Trophoblast cell (in vitro differentiated cells and primary cell): ENCODE measurements around the gene CUX1.
"Not testable (repeated sequence)": the region's sequence is repeated elsewhere in the genome, so short reads cannot be mapped to it uniquely, and the experiment has no call there.

ENCODE experiments used
- DNase-seq, 2 donors: peaks; one replicate each; pipeline ENCODE4 v3.0.0-alpha.2; 2016
- H2AFZ ChIP-seq: 2 replicates; pipeline ENCODE4 v1.6.1; 2013; ENCODE audit warnings: low read length, moderate library complexity, mild to moderate bottlenecking; ENCODE audit not compliant: insufficient read depth, poor library complexity
- H2AK5ac ChIP-seq: 2 replicates; pipeline ENCODE4 v1.6.1; 2013; ENCODE audit warnings: mild to moderate bottlenecking, low read length
- H2BK120ac ChIP-seq: 2 replicates; pipeline ENCODE4 v1.6.1; 2013; ENCODE audit warnings: low read length, mild to moderate bottlenecking, moderate library complexity; ENCODE audit not compliant: insufficient read depth, poor library complexity
- H2BK12ac ChIP-seq: 2 replicates; pipeline ENCODE4 v1.6.1; 2013; ENCODE audit warnings: mild to moderate bottlenecking, low read length, moderate library complexity
- H2BK5ac ChIP-seq: 2 replicates; pipeline ENCODE4 v1.6.1; 2013; ENCODE audit warnings: low read length, low read depth, moderate library complexity, mild to moderate bottlenecking; ENCODE audit not compliant: poor library complexity
- H3K14ac ChIP-seq: 2 replicates; pipeline ENCODE4 v1.6.1; 2013; ENCODE audit warnings: mild to moderate bottlenecking, low read length
- H3K18ac ChIP-seq: 2 replicates; pipeline ENCODE4 v1.6.1; 2013; ENCODE audit warnings: mild to moderate bottlenecking, low read length
- H3K23ac ChIP-seq: 2 replicates; pipeline ENCODE4 v1.6.1; 2013; ENCODE audit warnings: low read length
- H3K27ac ChIP-seq: 2 replicates; pipeline ENCODE4 v1.5.1; 2013; ENCODE audit warnings: low read depth, mild to moderate bottlenecking, inconsistent platforms, low read length, moderate library complexity
- H3K27me3 ChIP-seq: 2 replicates; pipeline ENCODE4 v1.6.1; 2013; ENCODE audit warnings: inconsistent platforms, mild to moderate bottlenecking, low read length, moderate library complexity; ENCODE audit not compliant: insufficient read depth
- H3K36me3 ChIP-seq, 2 experiments: 1 replicate in 1 of 2; 2 replicates in 1 of 2; pipeline ENCODE4 v1.6.1; 2013; ENCODE audit warnings: low read length in 2 of 2, mild to moderate bottlenecking in 2 of 2, moderate library complexity in 1 of 2; ENCODE audit not compliant: insufficient read depth in 2 of 2, control insufficient read depth in 1 of 2
- H3K4ac ChIP-seq: 2 replicates; pipeline ENCODE4 v1.6.1; 2013; ENCODE audit warnings: low read depth, mild to moderate bottlenecking, low read length, moderate library complexity
- H3K4me1 ChIP-seq, 2 experiments: 1 replicate in 1 of 2; 2 replicates in 1 of 2; pipeline ENCODE4 v1.6.1; 2013; ENCODE audit warnings: low read length in 2 of 2, mild to moderate bottlenecking in 2 of 2, moderate library complexity in 1 of 2; ENCODE audit not compliant: insufficient read depth in 2 of 2, control insufficient read depth in 1 of 2
- H3K4me2 ChIP-seq: 2 replicates; pipeline ENCODE4 v1.6.1; 2013; ENCODE audit warnings: inconsistent platforms, mild to moderate bottlenecking, low read length, moderate library complexity
- H3K4me3 ChIP-seq: 2 replicates; pipeline ENCODE4 v1.5.1; 2013; ENCODE audit warnings: mild to moderate bottlenecking, low read depth, low read length, inconsistent platforms
- H3K79me1 ChIP-seq: one replicate; pipeline ENCODE4 v1.6.1; 2013; ENCODE audit warnings: low read length
- H3K79me2 ChIP-seq: 2 replicates; pipeline ENCODE4 v1.6.1; 2013; ENCODE audit warnings: low read length, mild to moderate bottlenecking; ENCODE audit not compliant: control insufficient read depth, insufficient read depth, poor library complexity
- H3K9ac ChIP-seq: 2 replicates; pipeline ENCODE4 v1.6.1; 2013; ENCODE audit warnings: mild to moderate bottlenecking, low read length
- H3K9me3 ChIP-seq: 2 replicates; pipeline ENCODE4 v1.6.1; 2013; ENCODE audit warnings: low read depth, mild to moderate bottlenecking, control low read depth, inconsistent platforms, low read length; ENCODE audit not compliant: insufficient read depth
- H4K12ac ChIP-seq: 2 replicates; pipeline ENCODE4 v1.6.1; 2013; ENCODE audit warnings: low read depth, mild to moderate bottlenecking, low read length, moderate library complexity
- H4K8ac ChIP-seq: 2 replicates; pipeline ENCODE4 v1.6.1; 2013; ENCODE audit warnings: low read depth, mild to moderate bottlenecking, low read length, moderate library complexity
- H4K91ac ChIP-seq: one replicate; pipeline ENCODE4 v1.6.1; 2013; ENCODE audit warnings: low read depth, mild to moderate bottlenecking, low read length, moderate library complexity
- WGBS: extraction: QIAGEN DNeasy Blood & Tissue Kit; methylation state at CpG from one replicate; pipeline ENCODE4 v1.1.7; 2013; ENCODE audit warnings: missing lambda C conversion rate; ENCODE audit not compliant: insufficient read length, insufficient coverage; ENCODE audit errors: extremely low coverage; 5-methylcytosine and 5-hydroxymethylcytosine counted together

CUX1 gene

GRCh38 chr7:101798173-101798572 lies 19.3 kb upstream of the CUX1 start:
- H3K27ac ChIP-seq, H3K18ac ChIP-seq, H4K12ac ChIP-seq, H4K8ac ChIP-seq, H3K27me3 ChIP-seq, H2AFZ ChIP-seq, H3K36me3 ChIP-seq, DNase-seq, H3K4ac ChIP-seq, H2AK5ac ChIP-seq, H2BK120ac ChIP-seq, H3K79me1 ChIP-seq, H3K9ac ChIP-seq, H4K91ac ChIP-seq, H3K23ac ChIP-seq, H3K4me2 ChIP-seq, H3K14ac ChIP-seq, H3K4me1 ChIP-seq, H3K79me2 ChIP-seq, H2BK5ac ChIP-seq, H2BK12ac ChIP-seq, H3K9me3 ChIP-seq, H3K4me3 ChIP-seq: not testable (repeated sequence)
- no CpG with 5 or more reads among the region's 10 CpGs for WGBS

DNA sequence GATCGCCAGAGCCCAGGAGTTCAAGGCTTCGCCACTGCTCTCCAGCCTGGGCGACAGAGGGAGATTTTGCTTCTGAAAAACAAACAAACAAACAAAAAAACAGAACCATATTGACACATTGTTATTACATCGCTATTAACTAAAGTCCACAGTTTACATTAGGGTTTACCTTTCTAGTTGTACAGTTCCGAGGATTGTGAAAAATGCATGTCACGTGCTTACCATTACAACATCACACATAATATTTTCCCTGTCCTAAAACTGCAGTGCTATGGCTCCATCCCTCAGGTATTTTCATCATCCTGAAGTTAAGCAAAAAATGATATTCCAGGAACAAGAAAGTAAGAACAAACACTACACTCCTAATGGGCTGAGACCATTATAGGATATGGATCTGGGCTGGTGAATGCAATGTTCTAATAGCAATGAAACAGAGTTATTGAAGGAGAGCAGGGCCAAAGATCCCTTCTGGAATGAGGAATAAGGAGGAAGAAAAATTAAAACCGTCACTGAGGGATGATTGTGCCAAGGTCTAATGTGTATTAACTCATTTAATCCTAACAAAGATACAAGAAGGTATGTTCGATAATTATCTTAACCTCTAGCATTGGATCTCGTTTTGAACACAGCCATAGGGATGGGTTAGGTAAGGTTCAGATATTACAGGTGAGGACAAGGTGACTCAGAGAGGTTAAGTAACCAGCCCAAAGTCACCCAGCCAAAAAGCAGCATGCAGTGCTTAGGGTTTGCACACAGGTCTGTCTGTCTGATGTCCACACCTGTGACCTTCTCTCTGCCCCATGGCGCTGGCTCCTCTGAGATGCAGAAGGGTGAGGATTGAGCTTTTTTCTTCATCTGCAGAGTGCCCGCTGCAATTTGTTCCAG lies 14.0 kb upstream of the CUX1 start:
- no peaks in the 10 kb centered on the region for H3K9me3 ChIP-seq
- DNase-seq: peak in 1 of 2 donors; percentile 65
- no peak overlapping the region for H3K18ac ChIP-seq
- no peaks in the 10 kb centered on the region for H3K79me2 ChIP-seq
- no peak overlapping the region for H2AK5ac ChIP-seq
- H4K91ac ChIP-seq: no peak overlapping the region
- no peak overlapping the region for H2BK5ac ChIP-seq
- H3K23ac ChIP-seq: no peak overlapping the region
- no peak overlapping the region for H3K9ac ChIP-seq
- WGBS: no CpG with 5 or more reads among the region's 11 CpGs
- H3K4me2 ChIP-seq: no peak overlapping the region
- H2AFZ ChIP-seq: no peak overlapping the region
- H3K4me3 ChIP-seq: no peak overlapping the region
- no peaks in the 10 kb centered on the region for H3K36me3 ChIP-seq
- no peaks in the 10 kb centered on the region for H3K4me1 ChIP-seq
- no peak overlapping the region for H4K12ac ChIP-seq
- H3K27ac ChIP-seq: no peak overlapping the region
- no peak overlapping the region for H2BK12ac ChIP-seq
- H3K14ac ChIP-seq: no peak overlapping the region
- no peaks in the 10 kb centered on the region for H3K79me1 ChIP-seq
- H3K27me3 ChIP-seq: no peaks in the 10 kb centered on the region
- no peak overlapping the region for H2BK120ac ChIP-seq
- no peak overlapping the region for H3K4ac ChIP-seq
- no peak overlapping the region for H4K8ac ChIP-seq

- Histone ChIP-seq H3K27ac (no peak overlapping the region), H3K9ac (no peak overlapping the region), H4K91ac (no peak overlapping the region), H3K4me2 (peak overlapping the region; percentile 18), H3K27me3 (no peaks in the 10 kb centered on the region), H3K4ac (no peak overlapping the region), H2AFZ (no peak overlapping the region), H3K23ac (no peak overlapping the region), H2BK120ac (no peak overlapping the region), H2BK12ac (no peak overlapping the region), H3K79me1 (no peaks in the 10 kb centered on the region), H3K14ac (no peak overlapping the region), H3K18ac (no peak overlapping the region), H4K12ac (no peak overlapping the region), H2BK5ac (no peak overlapping the region), H2AK5ac (no peak overlapping the region), H4K8ac (no peak overlapping the region), H3K36me3 (no peaks in the 10 kb centered on the region), H3K9me3 (no peaks in the 10 kb centered on the region), H3K4me1 (no peaks in the 10 kb centered on the region), H3K4me3 (no peak overlapping the region), H3K79me2 (no peaks in the 10 kb centered on the region)
- no CpG with 5 or more reads among the region's 16 CpGs for WGBS
- no peak for DNase-seq
Measured at GRCh38 chr7:101804088-101804963, 13.1 kb upstream of the CUX1 start.

GRCh38 chr7:101804967-101805366 lies 12.5 kb upstream of the CUX1 start:
- H3K18ac ChIP-seq: no peak overlapping the region
- no peaks in the 10 kb centered on the region for H3K27me3 ChIP-seq
- H3K4me2 ChIP-seq: peak overlapping the region; percentile 18
- no peak overlapping the region for H3K14ac ChIP-seq
- no peaks in the 10 kb centered on the region for H3K4me1 ChIP-seq
- no peak overlapping the region for H3K9ac ChIP-seq
- no peak overlapping the region for H4K12ac ChIP-seq
- no peak overlapping the region for H2AFZ ChIP-seq
- no peak overlapping the region for H4K8ac ChIP-seq
- no peak overlapping the region for H4K91ac ChIP-seq
- no CpG with 5 or more reads among the region's 10 CpGs for WGBS
- no peak overlapping the region for H2AK5ac ChIP-seq
- no peaks in the 10 kb centered on the region for H3K79me1 ChIP-seq
- H3K4ac ChIP-seq: no peak overlapping the region
- H3K36me3 ChIP-seq: no peaks in the 10 kb centered on the region
- no peak overlapping the region for H2BK120ac ChIP-seq
- no peak overlapping the region for H2BK12ac ChIP-seq
- H3K9me3 ChIP-seq: no peaks in the 10 kb centered on the region
- H3K4me3 ChIP-seq: no peak overlapping the region
- DNase-seq: peak; percentile 31 to 64
- no peak overlapping the region for H2BK5ac ChIP-seq
- no peaks in the 10 kb centered on the region for H3K79me2 ChIP-seq
- no peak overlapping the region for H3K23ac ChIP-seq
- H3K27ac ChIP-seq: no peak overlapping the region
